Tibial artery (tissue), 4 donors: ENCODE measurements around the gene KRTAP5-1.
A peak's percentile ranks its signal among the peaks of the same experiment; 100 is the strongest.

Source experiments
- DNase-seq, 2 donors: peaks; one replicate each; pipeline ENCODE4 v3.0.0-alpha.2; 2019
- H3K27ac ChIP-seq, 2 donors: fragments of 200-600 bp; sonication (generic) in 1 of 2; 1 replicate in 1 of 2; 2 replicates in 1 of 2; pipeline ENCODE4 v1.5.1; 2018 to 2019; ENCODE audit warnings: mild to moderate bottlenecking in 1 of 2
- H3K27me3 ChIP-seq, 2 donors: fragments of 200-600 bp; sonication (generic) in 1 of 2; one replicate each; pipeline versions ENCODE4 v1.5.1 to v1.6.0; 2016 to 2019
- H3K36me3 ChIP-seq, 3 donors: fragments of 200-600 bp; sonication (generic) in 2 of 3; one replicate each; pipeline ENCODE4 v1.5.1; 2016 to 2019; ENCODE audit warnings: mild to moderate bottlenecking in 2 of 3
- H3K4me1 ChIP-seq, 4 donors: fragments of 200-600 bp; sonication (generic) in 2 of 4; 1 replicate in 3 of 4; 2 replicates in 1 of 4; pipeline ENCODE4 v1.5.1; 2016 to 2019
- H3K4me3 ChIP-seq, 2 donors: fragments of 200-600 bp; sonication (generic) in 1 of 2; 1 replicate in 1 of 2; 2 replicates in 1 of 2; pipeline ENCODE4 v1.5.1; 2018 to 2019; ENCODE audit warnings: mild to moderate bottlenecking in 2 of 2
- H3K9me3 ChIP-seq, 3 donors: fragments of 200-600 bp; sonication (generic) in 1 of 3; one replicate each; pipeline ENCODE4 v1.5.1; 2016 to 2019
- CTCF ChIP-seq, 2 experiments: fragments of 200-600 bp in 1 of 2; fragments of 450-650 bp in 1 of 2; IDR thresholded peaks; one replicate each; pipeline ENCODE4 v1.5.1; 2017 to 2019; ENCODE audit warnings: antibody characterized with exemption in 2 of 2, mild to moderate bottlenecking in 1 of 2, moderate library complexity in 1 of 2
- intact Hi-C: fragments of 100-400 bp; cut with DNase I; formaldehyde crosslinking; loops from one replicate; pipeline ENCODE4 v1.15.0; 2023; ENCODE audit warnings: low total_unique reads

Gene KRTAP5-1

GRCh38 chr11:1554981-1555712 is 29.9 kb downstream of the KRTAP5-1 start:
- no peak overlapping the region for H3K4me3 ChIP-seq
- H3K27me3 ChIP-seq = no peaks in the 10 kb centered on the region
- H3K4me1 ChIP-seq = peaks cover 3 to 71% (median 60%) of the 10 kb centered on the region in 4 donors
- H3K9me3 ChIP-seq = no peaks in the 10 kb centered on the region
- intact Hi-C loops = no loop called here
- H3K27ac ChIP-seq = peak overlapping the region in 1 of 2 donors; percentile 50
- DNase-seq = no peak
- peaks cover 7 to 20% (median 19%) of the 10 kb centered on the region in 3 donors for H3K36me3 ChIP-seq
- TF ChIP-seq CTCF (IDR thresholded peaks at IDR 0.05) = no peak

- H3K27ac ChIP-seq = peak overlapping the region; percentile 42 to 67
- intact Hi-C loops = no loop called here
- no peaks in the 10 kb centered on the region for H3K27me3 ChIP-seq
- no peak for TF ChIP-seq CTCF (IDR thresholded peaks at IDR 0.05)
- H3K9me3 ChIP-seq = no peaks in the 10 kb centered on the region
- peaks cover 7 to 19% (median 19%) of the 10 kb centered on the region in 3 donors for H3K36me3 ChIP-seq
- peak; percentile 19 to 89 for DNase-seq
- no peak overlapping the region for H3K4me3 ChIP-seq
- peaks cover 0 to 65% (median 50%) of the 10 kb centered on the region in 4 donors for H3K4me1 ChIP-seq
Measured at GRCh38 chr11:1553808-1554594, 31.1 kb downstream of the KRTAP5-1 start.

GRCh38 chr11:1549338-1550330 is 35.4 kb downstream of the KRTAP5-1 start:
- peaks cover 0 to 13% of the 10 kb centered on the region in 2 donors for H3K27me3 ChIP-seq
- H3K4me1 ChIP-seq = peaks cover 4 to 60% (median 56%) of the 10 kb centered on the region in 4 donors
- H3K9me3 ChIP-seq = no peaks in the 10 kb centered on the region
- H3K27ac ChIP-seq = peak overlapping the region; percentile 81 to 86
- intact Hi-C loops = loop anchor here (10.0 kb wide), 1 partner anchor 75 kb away; the partner anchor contains the start of genes KRTAP5-4 and KRTAP5-5
- no peak for TF ChIP-seq CTCF (IDR thresholded peaks at IDR 0.05)
- H3K4me3 ChIP-seq = no peak overlapping the region
- H3K36me3 ChIP-seq = no peaks in the 10 kb centered on the region
- DNase-seq = no peak

DNA sequence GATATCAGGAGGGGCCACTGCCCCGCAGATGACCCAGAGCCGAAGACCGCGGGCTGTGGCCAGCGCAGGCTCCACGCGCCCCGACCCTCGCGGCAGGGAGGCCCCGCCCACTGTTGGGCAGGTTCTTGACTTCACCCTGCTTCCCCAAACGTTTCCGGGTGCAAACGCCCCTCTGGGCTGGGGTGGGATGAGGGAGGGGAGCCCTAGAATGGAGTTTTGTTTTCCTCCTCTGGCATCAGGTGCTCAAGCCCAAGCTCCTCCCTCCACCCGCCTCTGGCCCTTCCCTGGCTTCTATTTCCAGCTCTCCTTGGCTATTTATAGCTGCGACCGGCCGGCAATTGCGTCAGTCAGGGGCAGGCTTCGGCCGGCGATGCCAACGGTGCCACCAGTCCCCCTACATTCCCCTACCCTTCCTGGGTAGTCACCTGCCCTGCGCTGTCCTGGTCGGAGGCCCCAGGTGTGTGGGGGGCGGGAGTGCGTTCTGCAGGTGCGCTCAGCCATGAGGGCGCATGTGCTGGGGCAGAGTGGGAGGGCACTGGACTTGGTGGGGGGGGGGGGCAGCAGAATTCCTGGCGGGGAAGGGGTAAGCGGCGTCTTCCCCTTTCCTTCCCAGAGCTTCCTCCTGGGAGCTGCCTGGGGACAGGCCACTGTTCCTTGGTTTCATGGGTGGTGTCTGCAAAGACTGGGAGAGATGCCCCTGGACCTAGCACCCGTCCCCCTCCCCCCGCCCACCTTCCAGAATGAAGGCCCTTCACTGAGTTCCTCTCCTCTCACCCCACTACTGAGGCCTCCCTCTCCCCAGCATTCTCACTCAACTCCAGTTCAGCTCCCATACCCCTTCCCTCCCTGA is 36.6 kb downstream of the KRTAP5-1 start:
- DNase-seq = peak; percentile 78 to 95
- intact Hi-C loops = loop anchor here (10.0 kb wide), 1 partner anchor 76 kb away; the partner anchor contains the start of genes KRTAP5-4 and KRTAP5-5
- Histone ChIP-seq H3K4me3 (peak overlapping the region; percentile 50 to 51), H3K4me1 (peaks cover 4 to 49% (median 44%) of the 10 kb centered on the region in 4 donors), H3K27ac (peak overlapping the region; percentile 81 to 86), H3K36me3 (no peaks in the 10 kb centered on the region), H3K27me3 (peaks cover 0 to 16% of the 10 kb centered on the region in 2 donors), H3K9me3 (no peaks in the 10 kb centered on the region)
- peak in 1 of 2 experiments; percentile 19 for TF ChIP-seq CTCF (IDR thresholded peaks at IDR 0.05)
